A172 (cell line): Measurements from ENCODE around the gene CTNNA3. TPM values are rescaled to one million over a fixed set of nuclear protein-coding genes. Genes with fewer than 3 reads are reported as not detected.

ENCODE experiments used
- DNase-seq: peaks from one replicate; pipeline ENCODE4 v3.0.0-alpha.2; 2015; ENCODE audit warnings: low spot score
- total RNA-seq: library from RNA; depleted of rRNA; stranded (reverse); fragments of >200 nt; shearing (Covaris generic); gene quantifications from 2 replicates; pipeline ENCODE4 v1.2.3, GENCODE V29; 2014

The CTNNA3 gene
- total RNA-seq, 1 experiment from 2014 or later: not detected

DNA sequence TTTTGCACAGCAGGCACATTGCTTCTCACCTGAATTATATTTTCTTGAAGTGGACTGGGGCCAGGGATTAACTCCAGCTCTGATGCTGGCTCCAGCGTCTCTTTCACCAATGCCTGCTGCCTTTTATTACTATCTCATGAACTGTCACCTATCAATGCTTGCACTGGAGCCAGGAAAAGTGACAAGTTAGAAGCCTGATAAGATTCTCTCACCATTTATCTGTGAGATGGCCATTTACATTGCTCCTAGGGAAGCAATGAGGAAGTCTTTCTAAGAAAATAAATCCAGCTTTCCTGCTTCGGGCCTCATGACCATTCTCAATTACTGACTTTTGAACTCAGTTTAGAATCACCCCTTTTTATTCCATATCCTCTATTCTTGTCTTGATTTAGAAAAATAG, 818.6 kb downstream of the CTNNA3 start:
- DNase-seq: no peak

DNA sequence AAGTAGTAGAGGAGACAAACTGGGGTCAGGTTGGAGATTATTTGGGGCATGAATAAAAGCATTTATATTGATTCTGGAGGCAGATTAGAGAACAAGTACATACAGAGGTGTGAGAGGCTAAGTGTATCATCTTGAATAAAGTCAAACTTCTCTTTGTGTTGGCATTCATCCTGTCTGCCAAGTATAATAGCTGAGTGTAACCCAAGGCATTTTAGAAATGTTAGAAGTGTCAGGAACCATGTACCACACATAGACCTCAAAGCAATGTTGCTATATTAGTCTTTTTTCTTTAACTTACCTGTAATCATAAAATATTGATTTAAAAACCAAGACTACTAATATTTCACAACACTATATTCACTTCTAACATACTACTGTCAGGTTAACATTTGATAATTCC, 826.4 kb downstream of the CTNNA3 start:
- no peak for DNase-seq

DNA sequence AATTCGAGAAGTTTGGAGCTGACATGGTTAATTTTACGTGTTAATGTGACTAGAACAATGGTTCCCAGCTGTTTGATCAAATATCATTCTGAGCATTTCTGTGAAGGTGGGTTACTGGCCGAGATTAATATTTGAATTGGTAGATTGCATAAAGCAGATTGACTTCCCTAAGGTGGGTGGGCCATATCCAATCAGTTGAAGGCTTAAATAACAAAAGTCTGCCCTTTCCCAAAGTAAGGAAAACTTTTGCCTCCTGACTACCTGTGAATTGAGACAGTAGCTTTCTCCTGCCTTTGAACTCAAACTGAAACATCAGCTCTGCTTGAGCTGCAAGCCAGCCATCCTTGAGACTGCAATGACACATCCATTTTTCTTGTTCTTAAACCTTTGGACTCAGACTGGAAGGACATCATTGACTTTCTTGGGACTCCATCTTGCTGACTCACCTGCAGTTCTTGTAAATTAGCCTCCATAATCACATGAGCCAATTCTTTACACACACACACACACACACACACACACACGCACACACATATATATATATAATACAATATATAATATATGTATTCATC, 833.2 kb downstream of the CTNNA3 start:
- no peak for DNase-seq

DNA sequence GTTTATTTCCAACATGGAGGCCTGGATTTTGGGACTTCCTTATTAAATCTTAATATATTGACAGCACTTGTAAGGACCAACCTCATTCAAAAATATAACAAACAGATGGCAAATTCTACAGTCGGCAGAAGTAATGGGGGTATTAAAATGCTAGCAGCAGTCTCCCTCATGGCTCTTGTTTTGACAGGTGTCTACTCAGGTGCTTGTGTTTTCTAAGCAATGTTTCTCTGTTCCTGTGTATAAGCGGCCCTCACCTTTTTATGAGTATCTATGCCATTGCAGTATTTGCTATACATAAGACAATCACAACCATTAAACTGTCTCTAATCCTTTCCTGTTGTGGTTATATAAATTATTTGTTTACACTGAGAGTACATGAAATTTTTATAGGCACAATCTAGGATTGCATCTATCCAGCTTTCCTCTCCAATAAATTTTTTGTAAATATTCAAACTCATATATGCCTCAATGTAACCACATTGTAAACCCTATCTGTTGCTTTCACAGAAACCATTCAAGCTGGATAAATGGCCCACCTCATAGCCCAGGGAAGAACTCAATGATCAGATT, 835.5 kb downstream of the CTNNA3 start:
- DNase-seq: no peak

DNA sequence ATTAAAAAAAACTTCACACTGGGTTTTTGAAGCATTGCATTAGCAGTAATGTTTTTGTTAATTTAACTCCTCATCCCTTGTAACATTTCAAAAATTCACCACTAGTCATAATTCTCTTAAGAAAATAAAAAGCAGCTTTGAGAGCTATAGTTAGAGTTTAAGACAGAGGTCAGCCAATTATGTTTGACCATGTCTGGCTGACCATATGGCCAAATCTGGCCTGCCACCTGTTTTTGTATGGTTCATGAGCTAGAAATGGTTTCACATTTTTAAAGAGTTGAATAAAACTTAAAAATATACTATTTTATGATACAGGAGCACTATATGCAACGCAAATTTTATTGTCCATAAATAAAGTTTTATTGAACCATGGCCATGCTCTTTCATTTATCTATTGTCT, 843.2 kb downstream of the CTNNA3 start:
- DNase-seq: no peak

DNA sequence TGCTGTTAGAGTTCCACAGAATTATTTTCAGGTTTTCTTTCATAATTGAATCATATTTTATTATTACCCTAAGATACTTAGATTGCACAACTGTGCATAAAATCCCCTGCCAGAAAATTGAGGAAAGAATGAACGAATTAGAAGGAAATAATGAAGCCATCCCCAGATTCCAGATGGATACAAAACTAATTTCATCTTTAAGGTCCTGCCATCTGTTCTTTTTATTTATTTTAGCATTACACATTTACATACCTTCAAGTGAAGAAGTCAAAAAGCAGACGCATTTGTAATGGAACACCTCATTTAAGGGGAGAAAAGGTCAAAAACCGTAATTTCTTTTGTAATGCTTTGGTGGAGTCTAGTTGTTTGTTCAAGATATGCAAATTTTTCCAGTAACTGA, 847.1 kb downstream of the CTNNA3 start:
- DNase-seq: no peak

DNA sequence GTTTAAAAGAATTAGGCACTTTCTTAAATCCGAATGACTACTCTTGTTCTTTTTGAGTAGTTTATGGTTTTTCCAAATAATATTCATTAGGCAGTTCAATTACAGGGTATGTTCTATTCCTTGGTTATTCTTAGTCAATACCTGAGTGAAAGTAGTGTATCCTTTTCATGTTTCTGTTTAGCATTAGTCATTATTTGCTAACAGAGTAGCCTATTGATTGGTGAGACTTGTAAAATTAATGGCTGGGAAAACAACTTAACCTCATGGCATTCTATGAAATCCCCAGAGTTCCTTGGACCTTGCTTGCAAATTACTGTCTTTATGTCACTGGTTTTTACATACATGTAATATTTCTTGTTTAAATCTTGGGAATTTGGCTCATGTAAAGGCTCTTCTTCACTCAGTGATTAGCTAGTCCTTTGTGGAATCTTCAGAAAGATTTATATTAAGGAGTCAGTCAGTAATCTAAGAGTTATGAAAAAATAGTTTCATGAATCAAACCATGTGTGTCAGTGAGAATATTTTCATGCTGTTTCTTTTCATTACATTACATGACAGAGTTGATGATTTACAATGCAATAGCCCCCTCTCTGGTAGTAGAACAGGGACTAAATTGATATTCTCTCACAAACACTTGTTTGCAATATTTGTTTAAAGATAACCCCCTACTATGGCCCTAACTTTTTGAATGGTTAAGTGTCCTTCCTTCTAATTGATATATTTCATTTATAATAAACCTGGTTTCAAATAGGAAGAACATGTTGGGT, 851.6 kb downstream of the CTNNA3 start:
- DNase-seq: no peak

DNA sequence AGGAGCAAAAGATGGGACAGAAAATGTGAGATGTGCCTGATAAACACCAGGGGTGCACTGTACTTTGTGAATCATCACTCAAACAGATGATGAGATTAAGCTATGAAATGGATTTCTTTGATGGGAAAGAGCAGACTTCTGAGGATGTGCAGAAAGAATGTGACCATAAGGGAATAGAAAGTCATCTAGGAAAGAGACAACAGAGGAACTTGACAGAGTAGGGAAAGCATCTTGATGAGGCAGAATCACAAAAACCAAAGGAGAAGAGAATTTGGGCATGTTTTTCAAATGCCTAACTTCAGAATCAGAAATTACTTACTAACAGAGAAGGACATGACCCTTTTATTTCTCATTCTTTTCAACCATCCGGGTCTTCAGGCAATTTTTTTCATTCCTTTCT, 852.6 kb downstream of the CTNNA3 start:
- DNase-seq: no peak

DNA sequence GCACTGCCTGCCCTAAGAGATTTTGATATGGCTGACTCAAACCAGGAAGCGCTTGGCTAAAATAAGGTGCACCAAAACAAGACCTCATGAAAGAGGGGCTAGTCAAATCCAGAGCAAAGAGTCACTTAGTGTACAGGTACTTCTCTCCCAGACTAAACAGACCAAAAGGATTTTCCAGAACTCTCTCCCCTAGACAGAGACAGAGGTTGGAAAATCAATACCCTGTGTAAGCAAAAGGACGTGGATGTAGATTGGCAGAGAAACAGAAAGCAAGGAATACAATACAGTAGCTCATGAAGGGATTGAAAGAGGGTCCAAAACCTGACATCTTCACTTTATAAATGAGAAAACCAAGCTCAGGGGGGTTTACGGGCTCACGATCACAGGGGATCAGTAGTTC, 853.1 kb downstream of the CTNNA3 start:
- no peak for DNase-seq

DNA sequence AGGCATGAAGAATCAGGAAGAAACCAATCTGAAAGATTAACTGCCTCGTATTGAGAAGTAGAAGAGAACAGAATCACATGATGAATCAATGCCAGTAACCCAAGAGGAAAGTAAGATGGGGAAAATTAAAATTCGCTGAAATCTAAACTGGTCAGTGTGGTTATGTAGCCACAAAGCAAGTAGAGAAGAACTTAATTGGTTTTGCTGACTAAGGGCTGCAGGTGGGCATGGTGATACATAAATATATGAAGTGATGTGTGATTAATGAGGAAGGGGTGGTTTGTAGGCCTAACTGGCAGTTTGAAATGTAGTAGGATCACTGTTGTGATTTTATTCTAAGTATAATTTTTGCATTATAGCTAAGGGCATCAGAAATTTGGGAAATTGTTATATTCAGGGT, 853.6 kb downstream of the CTNNA3 start:
- no peak for DNase-seq

DNA sequence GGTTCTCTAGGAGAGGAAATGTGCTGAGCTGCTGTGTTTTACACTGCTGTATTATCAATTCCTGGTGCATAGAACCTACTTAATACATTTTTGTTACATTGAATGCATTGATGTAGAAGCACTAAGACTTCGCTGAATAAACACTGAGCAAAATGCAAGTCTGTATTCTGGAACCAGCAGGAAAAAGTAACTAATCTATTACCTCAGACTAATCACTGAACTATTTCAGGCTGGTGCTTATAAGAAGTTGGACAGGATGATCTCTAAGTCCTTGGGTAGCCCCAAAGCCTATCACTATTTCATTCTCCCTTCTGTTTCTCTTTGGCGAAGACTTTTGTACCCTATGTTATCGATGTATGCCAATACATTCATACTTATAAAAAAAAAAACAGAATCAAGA, 857.3 kb downstream of the CTNNA3 start:
- no peak for DNase-seq

DNA sequence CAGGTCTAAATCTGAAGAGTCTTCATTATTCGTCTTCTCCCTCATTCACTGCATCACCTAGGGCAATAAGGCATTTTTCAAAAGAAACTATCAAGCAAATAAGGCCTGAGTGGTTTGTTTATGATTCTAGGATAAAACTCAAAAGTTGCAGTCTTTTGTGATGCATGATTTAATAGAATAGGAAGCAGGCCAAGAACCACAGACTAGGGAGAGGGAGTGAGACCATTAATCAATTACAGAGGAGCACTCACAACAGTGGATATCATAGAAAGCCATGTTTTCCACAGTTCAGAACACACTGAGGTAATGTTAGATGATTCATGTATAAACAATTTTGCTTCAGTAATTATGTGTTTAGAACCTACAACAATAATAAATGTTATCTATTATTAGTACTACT, 858.0 kb downstream of the CTNNA3 start:
- peak; percentile 69 for DNase-seq

DNA sequence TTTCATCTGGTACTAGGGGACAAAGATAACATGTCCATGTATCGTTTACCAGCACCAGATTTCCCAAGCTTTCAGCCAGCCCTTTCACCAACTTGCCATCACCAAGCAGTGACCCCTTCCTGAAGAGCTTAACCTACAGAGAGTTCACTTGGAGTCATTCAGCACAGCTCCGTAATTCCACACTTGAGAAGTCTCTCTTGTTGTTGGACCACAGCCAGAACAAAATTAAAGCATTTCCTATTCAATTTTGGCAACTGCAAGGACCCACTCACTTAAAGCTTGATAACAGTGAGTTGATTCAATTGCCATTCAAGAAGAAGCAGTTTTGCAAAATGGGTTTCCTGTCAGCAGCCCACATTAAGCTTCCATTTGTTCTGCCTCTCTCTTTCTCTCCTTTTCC, 858.7 kb downstream of the CTNNA3 start:
- no peak for DNase-seq

DNA sequence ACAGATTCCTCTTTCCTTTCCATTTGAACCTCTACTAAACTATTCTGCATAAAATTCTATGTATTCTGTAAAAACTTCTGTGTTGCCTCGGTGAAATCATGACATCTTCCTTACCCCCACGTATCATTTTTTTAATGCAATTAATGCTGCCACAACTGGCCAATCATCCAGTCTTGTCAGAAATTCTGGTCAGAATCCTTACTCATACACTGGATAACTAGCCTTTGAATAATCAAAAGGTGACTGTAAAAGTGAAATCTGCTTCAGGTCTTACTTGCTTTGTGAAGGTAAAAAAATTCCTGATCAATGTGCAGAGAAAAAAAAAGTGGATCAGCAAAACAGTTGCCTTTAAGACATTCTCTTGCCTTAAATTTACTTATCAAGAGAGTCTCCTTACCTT, 859.2 kb downstream of the CTNNA3 start:
- DNase-seq: no peak

DNA sequence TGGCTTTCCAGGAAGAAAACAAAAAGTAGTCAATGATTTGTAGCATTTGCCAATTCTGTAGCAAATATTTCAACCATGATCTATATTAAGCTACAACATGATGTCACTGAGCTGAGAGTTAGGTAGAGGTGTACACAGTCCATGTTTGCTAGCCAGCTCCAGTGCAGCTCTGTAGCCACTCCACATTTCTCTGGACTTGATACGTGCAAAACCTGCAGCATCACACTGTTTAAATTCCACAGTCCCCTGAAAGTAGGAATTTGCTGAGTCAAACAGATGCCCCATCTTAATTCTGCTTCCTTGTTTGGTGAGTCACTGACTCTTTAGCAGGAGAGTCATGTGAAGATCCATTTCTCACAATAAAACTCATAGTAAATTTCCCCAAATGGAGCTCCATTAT, 859.9 kb downstream of the CTNNA3 start:
- DNase-seq: peak; percentile 83

DNA sequence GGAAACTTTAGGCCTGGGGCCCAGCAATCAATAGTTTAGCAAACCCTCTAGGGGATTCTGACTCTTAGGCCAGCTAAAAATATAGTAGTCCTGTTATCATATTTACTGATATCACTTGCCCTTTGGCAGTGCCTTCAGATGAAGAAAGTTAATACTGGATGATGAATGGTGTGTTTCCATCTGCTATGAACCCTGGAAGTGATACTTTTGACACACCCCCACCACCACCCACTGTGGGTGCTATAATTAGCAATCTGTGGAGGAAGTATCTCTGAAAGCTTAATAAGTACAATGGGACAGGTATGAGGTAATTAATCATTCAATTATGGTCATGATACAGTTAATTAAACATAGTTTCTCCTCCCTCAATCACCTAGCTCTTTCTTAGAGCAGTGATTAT, 860.6 kb downstream of the CTNNA3 start:
- no peak for DNase-seq

DNA sequence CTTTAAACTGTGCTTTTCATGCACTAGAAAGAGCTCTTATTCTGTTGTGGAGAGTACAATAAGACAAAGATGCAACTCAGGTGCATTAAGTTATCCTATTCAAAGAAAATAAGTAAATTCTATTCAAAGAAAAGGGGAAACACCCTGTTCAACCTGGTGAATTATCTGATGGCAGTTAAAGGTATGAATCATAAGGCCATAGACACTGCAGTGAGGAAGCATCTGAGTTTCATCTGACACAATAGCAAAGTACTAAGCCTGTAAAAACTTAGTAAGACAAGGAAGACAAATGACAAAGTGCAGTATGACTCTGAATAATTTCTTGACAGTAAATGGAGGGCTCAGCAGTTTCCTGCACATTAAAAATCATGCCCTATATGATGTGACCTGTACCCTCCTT, 861.2 kb downstream of the CTNNA3 start:
- peak; percentile 49 for DNase-seq

DNA sequence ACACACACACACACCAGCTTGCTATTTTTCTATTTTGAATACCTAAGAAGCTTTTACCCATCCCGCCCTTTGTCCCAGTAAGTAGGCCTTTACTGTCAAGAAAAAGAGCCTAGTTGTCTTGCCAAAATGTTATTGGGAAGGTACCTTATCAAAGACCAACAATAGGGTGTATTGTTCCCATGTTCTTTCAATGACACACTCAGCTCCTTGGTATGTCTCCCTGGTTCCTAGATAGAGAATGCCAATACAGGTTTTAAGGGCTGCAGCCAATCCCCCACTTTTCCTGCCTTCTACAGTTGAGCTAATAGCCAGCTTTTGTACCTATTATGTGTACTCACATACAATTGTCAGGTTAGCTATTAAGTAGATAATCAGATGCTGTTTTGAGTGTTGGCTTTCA, 862.1 kb downstream of the CTNNA3 start:
- no peak for DNase-seq

DNA sequence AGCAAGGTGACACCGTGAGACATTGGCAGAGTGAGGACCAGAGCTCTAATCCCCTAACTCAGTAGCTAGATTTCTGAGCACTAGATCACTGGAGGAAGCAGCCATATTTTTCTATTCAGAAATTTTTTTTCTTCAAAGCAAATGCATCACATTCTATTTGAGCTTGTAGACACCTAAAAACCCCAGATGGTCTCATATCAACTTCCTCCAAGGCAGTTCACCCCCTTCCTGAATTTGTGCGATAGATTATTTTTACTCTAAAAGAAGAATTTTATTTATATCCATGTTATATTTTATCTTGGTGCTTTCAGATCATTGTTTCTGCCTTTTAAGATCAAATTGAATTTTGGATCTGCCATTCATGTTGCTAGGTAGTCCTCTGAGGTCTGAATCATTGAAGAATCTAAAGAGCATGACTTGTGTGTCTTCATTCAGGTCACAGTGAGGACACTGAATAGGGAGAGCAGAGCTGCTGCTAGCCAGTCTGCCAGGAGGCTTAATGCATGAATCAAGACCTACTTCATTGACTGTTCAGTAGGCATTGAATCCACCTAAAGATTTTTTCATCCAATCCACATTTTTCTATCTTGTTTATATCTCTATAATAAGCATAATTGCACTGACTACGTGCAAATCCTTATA, 863.1 kb downstream of the CTNNA3 start:
- no peak for DNase-seq

DNA sequence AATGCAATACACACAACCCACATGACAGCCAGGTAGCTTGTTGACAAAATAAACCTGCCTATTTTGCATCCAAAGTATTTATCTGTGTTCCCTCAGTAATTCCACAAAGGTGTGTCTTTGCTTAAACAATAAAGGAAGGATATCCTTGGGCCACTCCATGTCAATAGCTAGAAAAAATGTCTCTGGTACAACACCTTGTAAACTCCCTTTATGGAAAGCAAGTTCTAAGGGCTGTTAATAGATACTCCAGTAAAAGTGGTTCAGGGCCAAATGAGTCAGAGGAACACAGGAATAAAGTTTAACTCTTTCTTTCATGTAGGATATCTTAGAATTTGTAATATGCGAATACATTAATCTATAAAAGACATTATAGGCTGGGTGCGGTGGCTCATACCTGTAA, 867.0 kb downstream of the CTNNA3 start:
- DNase-seq: no peak

DNA sequence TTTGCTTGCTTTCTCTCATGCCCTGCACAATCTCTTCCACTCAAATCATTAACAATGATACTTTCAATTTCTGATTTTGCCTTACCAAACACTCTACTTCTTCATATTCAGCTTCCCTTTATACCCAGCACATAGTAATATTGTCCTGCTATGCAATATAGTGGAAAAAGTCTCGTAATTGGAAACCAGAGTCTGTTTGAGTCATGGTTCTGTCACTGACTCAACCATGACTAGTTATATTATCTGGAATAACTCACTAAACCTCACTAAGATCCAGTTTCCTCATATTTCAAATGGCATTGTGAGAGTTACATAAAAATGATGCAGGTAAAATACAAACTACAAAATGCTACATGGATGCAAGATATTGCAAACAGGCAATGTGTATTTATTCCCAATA, 868.6 kb downstream of the CTNNA3 start:
- DNase-seq: peak; percentile 67

DNA sequence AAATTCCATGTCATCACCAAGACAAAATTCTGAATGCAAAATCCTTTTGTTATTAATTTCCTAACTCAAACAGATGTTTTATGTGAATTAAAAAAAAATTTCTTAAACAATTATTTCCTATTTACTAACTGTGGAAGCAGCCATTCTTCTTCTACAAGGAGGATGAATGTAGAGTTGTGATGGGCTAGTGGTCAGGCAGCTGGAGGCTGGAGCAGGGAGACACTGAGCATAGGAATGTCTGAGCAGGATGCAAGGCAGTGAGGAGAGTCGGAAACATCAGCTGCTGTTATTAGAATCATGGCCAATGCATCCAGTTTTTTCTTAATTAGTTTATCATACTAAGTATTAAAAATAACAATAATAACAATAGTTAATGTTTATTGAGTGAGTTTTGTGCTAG, 872.7 kb downstream of the CTNNA3 start:
- no peak for DNase-seq

DNA sequence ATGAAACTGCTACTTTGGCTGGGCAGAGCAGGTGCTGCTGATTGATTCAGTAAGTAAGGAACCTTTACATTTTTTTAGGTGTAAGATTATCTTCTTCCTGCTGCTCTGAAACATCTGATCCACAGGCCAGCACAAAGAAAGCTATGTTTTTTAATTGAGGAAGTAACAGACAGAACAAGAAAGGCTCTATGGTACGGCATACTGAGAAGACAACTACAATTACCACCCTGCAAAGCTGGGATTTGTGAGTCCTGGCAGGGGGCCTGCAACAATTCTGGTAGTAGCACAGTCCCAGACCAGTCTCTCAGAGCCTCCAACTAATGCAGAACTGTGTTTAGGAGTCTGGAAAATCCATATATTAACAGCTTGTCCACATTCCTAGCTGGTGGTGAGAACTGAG, 873.2 kb downstream of the CTNNA3 start:
- no peak for DNase-seq
